Activated CD4-positive, alpha-beta T cell treated with anti-CD3 and anti-CD28 coated beads for 4 hours (primary cell): ENCODE data around the gene CCDC88C.

Experiments
- DNase-seq, 2 donors: peaks; one replicate each; pipeline ENCODE4 v3.0.0-alpha.2; 2020

CCDC88C gene

DNA sequence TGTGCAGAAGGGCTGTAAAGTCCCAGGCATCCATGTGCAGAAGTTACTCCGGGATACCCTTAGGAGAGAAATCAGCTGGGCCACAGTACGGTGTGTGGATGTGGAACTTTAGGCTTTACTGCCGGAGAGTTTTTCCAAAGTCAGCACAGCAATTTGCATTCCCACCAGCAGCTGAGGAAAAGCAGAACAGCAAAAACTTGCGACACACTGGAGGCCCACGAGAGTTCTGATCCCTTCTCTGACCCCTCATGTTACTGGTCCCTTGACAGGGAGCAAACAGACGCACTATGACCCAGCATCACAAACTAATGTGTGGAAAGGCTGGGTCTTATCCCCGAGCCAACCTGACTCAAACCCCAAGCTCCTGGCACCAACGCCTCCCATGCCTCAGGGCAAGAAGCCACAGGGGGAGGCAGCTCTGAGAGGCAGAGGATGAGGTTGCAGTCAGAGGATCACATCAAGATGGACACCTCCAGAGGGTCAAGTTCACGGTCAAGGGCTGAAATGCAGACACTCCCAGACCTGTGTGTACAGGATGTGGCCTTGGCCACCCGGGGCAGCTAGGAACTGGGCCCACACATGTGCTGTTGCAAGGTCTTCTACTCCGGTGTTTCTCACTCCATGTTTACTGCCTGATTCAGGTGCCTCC lies 38.6 kb downstream of the CCDC88C start:
- DNase-seq: no peak

- peak; percentile 31 to 34 for DNase-seq
Measured at GRCh38 chr14:91377700-91378652, 39.6 kb downstream of the CCDC88C start.

DNA sequence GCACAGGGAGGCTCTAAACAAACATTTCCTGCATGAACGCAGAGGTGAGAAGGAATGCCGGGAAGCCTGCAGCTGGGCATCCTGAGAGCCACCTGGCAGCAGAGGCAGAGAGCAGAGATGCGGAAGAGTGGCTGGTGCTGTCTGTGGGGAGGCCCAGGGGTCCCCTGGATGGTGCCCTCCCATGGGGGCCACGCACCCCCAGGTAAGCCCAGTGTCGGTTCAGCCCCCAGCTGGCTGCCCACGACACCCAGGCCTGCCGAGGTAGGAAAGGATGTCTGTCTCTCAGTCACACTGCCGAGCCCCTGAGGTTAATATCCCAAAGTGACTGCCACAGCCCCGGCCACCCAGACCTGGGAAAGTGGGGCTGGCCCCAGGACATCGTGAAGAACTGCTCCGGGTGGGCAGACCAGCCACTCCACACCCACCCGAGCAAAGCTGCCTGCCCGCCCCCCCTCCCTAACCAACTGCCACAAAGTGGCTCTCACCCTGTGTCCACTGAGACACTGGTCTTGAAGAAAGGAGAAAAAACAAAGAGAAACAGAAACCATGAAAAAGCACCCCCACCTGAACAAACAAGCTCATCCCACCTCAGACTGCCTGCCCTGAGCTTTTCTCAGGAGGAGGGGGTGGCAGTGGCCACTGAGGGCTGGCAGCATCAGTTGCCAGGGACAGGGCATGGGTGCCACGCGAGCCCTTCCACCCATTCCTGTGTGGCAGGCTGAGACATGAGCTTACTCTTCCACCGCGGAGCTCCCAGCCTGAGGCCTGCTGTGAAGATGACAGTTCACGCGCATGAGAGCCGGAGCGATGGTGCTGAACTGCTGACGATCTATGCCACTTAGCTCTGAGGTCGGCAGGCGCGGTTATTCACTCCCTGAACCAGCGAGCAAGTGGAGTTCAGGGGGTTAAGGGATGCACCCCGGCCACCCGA lies 40.8 kb downstream of the CCDC88C start:
- DNase-seq: no peak

- DNase-seq: no peak
Measured at GRCh38 chr14:91375720-91376452, 41.7 kb downstream of the CCDC88C start.

GRCh38 chr14:91374879-91375702 lies 42.5 kb downstream of the CCDC88C start:
- DNase-seq: peak in 1 of 2 donors; percentile 35

- DNase-seq: no peak
Measured at GRCh38 chr14:91374287-91374878, 43.2 kb downstream of the CCDC88C start.

GRCh38 chr14:91373591-91374254 lies 43.9 kb downstream of the CCDC88C start:
- peak; percentile 51 to 65 for DNase-seq

GRCh38 chr14:91372671-91373495 lies 44.7 kb downstream of the CCDC88C start:
- DNase-seq: peak in 1 of 2 donors; percentile 33

DNA sequence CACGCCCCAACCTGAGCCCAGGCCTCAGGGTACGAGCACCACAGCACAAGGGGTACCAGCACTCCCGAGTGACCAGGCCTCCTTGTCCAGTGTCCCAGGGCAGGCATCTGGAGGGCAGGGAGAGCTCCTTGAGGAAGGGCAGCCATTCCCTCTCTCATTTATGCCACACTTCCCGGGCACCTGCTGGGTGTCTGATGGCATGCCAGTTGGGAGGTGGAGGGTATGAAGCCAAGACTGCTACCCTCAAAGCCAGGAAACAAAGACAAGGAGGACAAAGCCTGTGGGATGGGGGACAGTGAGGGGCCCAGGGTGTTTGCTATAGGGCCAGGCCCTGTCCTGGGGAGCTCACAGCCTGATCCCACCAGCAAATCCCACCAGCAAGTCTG lies 45.6 kb downstream of the CCDC88C start:
- no peak for DNase-seq

DNA sequence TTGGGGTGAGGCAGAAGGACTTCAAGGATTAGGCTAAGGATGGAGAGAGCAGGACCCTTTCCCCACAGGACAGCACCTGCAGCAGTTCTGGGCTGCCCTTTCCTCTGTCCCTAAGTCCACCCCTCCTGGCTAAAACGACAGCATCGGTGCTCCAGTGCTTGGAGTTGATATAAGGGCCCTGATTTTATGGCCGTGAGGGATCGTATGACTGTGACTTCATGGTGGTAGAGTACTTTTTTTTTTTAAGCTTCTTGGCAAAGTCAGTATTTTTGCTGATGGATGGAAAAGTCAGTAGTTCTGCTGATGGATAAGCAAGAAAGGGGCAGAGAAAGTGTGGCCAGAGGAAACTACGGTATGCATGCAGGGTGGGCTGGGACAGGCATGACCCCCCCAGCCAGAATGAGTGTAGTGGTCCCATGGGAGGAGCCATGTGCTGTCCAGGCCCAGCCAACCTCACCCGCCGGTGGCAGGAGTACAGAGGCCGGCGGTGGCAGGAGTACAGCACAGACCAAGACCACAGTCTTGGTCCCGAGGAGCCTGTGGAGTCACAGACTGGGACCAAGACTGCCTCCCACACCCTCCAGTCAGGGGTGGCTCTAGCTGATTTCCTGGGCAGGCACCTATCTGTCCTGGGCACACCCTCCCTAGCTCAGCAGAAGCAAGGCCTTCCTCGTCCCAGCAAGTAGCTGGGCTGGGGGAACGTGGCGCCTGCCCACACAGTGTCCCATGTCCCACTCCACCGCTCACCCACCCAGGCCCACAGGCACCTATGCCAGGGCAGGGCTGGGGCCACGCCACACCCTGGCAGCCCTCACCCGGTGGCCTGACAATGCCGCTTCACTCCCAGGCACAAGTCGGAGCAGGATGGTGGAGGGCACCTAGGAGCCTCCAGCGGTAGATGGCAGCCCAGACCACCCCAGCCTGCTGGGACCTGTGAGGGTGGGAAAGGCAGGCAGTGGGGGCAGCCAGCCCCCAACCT lies 46.3 kb downstream of the CCDC88C start:
- no peak for DNase-seq

DNA sequence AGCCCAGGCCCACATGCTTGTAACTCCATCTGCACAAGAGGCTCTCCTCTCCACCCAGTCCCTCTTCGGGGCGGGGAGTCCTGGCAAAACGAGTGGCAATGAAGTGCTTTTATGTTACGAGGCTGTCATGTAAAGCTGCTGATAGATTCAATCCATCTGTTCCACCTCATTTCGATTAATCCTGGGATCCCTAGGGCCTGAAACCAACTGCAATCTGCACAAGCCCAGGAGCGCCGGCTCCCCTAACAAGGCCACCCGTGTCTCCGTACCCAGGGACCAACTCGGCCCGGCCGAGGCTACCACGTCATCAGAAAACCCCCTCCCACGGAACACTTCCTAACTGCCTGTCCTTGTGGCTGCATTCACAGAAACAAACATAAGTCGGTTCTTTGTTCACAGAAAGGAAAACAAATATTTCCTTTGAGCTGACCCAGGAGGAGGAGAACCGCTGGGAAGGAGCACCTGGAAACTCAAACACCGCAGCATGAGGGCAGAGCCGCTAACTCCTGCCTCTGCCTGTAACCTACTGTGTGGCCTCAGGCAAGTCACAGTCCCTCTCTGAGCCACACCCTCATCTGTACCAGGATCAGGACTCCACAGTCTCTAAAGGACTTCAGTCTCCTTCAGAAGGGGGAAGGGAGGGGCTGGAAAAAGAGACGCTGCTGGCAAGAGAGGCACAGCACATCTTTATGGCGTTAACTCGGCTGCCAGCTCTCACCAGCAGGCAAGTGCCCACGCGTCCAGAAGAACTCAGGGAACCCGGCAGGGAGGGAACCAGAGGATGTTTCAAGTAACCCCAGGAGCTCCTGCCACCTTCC lies 47.8 kb downstream of the CCDC88C start:
- DNase-seq: peak; percentile 64

DNA sequence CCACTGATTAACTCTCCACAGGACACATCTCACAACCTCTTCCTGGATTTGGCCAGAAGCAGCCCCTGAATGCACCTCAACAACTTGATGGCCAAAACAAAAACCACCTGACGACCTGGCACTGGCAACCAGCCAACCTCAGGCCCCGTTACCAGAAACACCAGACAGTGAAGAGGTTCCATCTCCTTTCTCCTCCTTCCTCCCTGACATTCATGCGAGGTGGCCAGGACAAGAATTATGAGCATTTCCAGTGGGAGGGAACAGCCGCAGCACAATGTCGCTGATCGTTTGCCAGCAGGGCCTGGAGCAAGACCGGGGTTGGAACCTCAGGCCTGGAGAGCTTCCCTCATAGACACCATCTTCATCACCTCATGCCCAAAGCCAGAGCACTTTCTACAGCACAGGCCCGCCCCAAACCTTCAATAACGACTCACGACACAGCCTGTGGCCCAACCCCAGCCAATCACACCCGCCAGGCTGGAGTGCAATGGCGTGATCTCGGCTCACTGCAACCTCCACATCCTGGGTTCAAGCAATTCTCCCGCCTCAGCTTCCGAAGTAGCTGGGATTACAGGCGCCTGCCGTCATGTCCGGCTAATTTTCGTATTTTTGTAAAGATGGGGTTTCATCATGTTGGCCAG lies 48.7 kb downstream of the CCDC88C start:
- no peak for DNase-seq

DNA sequence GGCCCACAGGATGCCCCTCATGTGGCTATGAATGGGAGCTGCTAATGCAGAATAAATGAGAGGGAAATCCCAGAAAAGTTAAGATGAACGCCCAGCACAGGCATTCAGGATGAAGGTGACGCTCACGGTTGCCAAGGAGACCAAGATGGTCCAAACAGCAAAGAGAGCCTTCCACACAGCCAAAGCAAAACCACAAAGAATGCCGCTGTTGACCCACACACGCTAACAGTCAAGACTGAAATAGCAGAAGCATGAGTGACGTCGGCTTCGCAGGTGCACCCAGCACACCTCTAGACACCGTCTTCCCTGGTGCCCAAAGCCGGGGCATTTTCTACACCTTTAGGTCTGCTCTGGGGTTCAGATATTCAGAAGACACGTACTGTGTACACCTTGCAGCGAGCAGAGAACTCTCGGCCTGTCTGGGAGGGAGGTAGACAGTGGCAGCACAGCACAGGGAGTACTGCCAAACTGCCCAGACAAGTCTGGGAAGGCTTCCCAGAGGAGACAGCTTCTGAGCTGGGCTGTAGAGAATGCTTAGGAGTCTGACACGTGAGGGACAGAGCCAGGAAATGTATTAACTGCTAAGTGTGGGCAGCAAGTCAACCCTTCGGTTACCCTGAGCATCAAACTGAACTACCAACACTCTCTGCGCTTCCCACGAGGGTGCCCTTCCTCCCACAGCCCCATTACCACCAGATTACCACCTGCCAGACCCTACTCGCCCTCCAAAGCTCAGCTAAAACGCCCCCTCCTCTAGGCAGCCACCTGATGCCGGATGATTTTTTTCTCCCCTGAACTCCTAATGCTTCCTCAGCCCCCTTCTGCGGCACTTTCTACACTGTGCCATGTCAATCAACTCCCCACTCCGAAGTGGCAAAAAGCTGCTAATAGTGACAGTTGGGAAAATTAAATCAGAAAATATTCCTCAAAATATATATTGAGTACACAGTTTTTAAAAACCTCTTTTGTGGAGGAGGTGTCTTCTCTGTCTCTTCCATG lies 50.1 kb downstream of the CCDC88C start:
- DNase-seq: peak; percentile 46 to 51

DNA sequence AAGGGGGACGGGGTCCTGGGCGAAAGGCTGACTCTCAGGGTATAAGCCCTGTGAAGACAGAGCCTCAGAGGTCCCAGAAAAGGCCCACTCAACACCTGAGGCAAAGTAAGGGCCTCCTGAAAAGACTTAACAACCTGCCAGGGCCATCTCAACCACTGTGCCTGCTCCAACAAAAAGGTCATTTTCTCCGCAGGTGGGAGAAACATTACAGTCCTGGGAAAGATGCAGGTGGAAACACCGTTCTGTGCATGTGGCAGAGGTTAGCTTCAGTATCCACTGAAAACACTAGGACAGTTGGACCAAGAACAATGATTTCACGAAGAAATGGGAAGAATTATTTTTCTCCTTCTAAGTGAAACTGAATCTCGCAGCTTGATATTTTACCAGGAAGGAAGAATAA lies 50.9 kb downstream of the CCDC88C start:
- DNase-seq: no peak

DNA sequence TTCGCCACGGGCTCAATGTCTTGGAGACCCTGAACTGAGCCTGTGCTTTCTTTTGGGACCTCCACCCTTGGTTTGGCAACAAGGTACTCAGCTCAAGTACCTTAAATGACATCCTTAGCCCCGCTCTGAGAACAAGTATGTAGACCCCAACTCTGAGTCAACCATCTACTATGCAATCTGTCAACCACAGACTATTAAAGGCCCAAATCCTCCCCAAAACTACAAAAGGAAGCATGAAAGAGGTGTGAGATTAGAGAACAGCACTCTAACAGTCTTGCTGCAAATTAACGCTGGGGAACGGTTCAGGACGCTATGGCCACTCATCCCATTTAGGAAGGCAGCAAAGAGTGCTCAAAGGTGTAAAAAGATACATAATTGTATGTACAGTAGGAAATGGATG lies 52.1 kb downstream of the CCDC88C start:
- no peak for DNase-seq
